Adrenal gland (tissue), 12 donors: Measurements from ENCODE around the gene CMTM4. TPM values are rescaled to one million over a fixed set of nuclear protein-coding genes. Genes with fewer than 3 reads are reported as not detected.

ENCODE experiments used
- DNase-seq, 7 donors: peaks; one replicate each; pipeline ENCODE4 v3.0.0-alpha.2; 2019 to 2020
- H3K27ac ChIP-seq, 5 donors: fragments of 200-600 bp; sonication (generic) in 4 of 5; 1 replicate in 3 of 5; 2 replicates in 2 of 5; pipeline versions ENCODE4 v1.5.1 to v1.8.0; 2016 to 2020; ENCODE audit warnings: mild to moderate bottlenecking in 1 of 5
- H3K27me3 ChIP-seq: fragments of 200-600 bp; 2 replicates; pipeline ENCODE4 v1.8.0; 2021
- H3K36me3 ChIP-seq, 2 donors: fragments of 200-600 bp; replicated peaks in 1 of 2; 1 replicate in 1 of 2; 2 replicates in 1 of 2; pipeline versions ENCODE4 v1.5.1 to v1.8.0; 2018 to 2022
- H3K4me1 ChIP-seq, 2 donors: fragments of 200-600 bp; replicated peaks in 1 of 2; 1 replicate in 1 of 2; 2 replicates in 1 of 2; pipeline versions ENCODE4 v1.5.1 to v1.8.0; 2018 to 2021
- H3K4me3 ChIP-seq, 4 donors: fragments of 200-600 bp; sonication (generic) in 3 of 4; one replicate each; pipeline ENCODE4 v1.5.1; 2016 to 2018
- H3K9me3 ChIP-seq, 3 donors: fragments of 200-600 bp; sonication (generic) in 1 of 3; replicated peaks in 1 of 3; 1 replicate in 2 of 3; 2 replicates in 1 of 3; pipeline versions ENCODE4 v1.5.1 to v1.8.0; 2016 to 2021
- CTCF ChIP-seq, 6 experiments: fragments of 450-650 bp in 4 of 6; fragments of 200-600 bp in 2 of 6; sonication (generic) in 1 of 6; IDR thresholded peaks; 1 replicate in 5 of 6; 2 replicates in 1 of 6; pipeline versions ENCODE4 v1.5.1 to v1.8.0; 2016 to 2021; ENCODE audit warnings: antibody characterized with exemption in 6 of 6, mild to moderate bottlenecking in 2 of 6, moderate library complexity in 1 of 6
- POLR2A ChIP-seq, 2 donors: fragments of 450-650 bp; IDR thresholded peaks; one replicate each; pipeline ENCODE4 v1.6.1; 2017; ENCODE audit warnings: antibody characterized with exemption in 2 of 2, mild to moderate bottlenecking in 2 of 2, moderate library complexity in 1 of 2
- WGBS, 4 donors: extraction: QIAGEN DNeasy Blood & Tissue Kit in 2 of 4; methylation state at CpG; one replicate each; pipeline versions ENCODE4 v1.1.5 to v1.1.7; 2013 to 2017; 5-methylcytosine and 5-hydroxymethylcytosine counted together
- intact Hi-C, 2 donors: fragments of 100-400 bp; cut with DNase I; formaldehyde crosslinking; loops; one replicate each; pipeline versions ENCODE4 v1.14.1 to v1.15.0; 2022 to 2023
- polyA plus RNA-seq, 3 donors: library from polyadenylated mRNA; stranded (reverse); fragments of 200-250 nt in 2 of 3; fragments of 350-450 nt in 1 of 3; fragmentation: Illumina TruSeq in 1 of 3; extraction: RNeasy Lipid Tissue Mini Kit (QIAGEN cat#74804) in 1 of 3; gene quantifications; one replicate each; pipeline ENCODE4 v1.2.3, GENCODE V29; 2013 to 2014
- total RNA-seq, 9 donors: library from RNA; depleted of rRNA in 4 of 9; stranded (reverse); fragments of >200 nt in 4 of 9; fragments of 120-200 nt in 1 of 9; fragmentation: NEBNext Ultra II Directional in 1 of 9; extraction: Animal tissue kit (Norgen Biotek cat#: 25700) in 1 of 9; gene quantifications; one replicate each; pipeline versions ENCODE4 v1.1.0 to v1.2.4, GENCODE V29; 2013 to 2023
- donor health status: healthy with polysubstance abuse.
- donor health status: Bipolar disorder and iron deficiency.
- donor health status: DM: yes; HTN: yes; CAD: no.
- donor health status: DM: no; HTN: no; CAD: no.
- donor health status: DM: no; HTN: no; CAD: no.
- donor health status: DM: yes; HTN: yes; CAD: no.

Gene CMTM4
- total and polyA plus RNA-seq, 12 donors = 9.2 to 35.3 (median 20.0) TPM

GRCh38 chr16:66706506-66706880 lies 9.9 kb upstream of the CMTM4 start:
- H3K4me1 ChIP-seq = peaks cover 0 to 12% of the 10 kb centered on the region in 2 donors
- no peak overlapping the region for H3K4me3 ChIP-seq
- H3K36me3 ChIP-seq = no peaks in the 10 kb centered on the region
- no peak for DNase-seq
- WGBS, 4 donors = 61 to 81% (median 70%) methylated on average over 8 of the region's 8 CpGs
- no peaks in the 10 kb centered on the region for H3K9me3 ChIP-seq
- H3K27ac ChIP-seq = peak overlapping the region in 2 of 5 donors; percentile 49 to 62
- intact Hi-C loops = no loop called here
- no peak for TF ChIP-seq POLR2A (IDR thresholded peaks at IDR 0.05)
- no peak for TF ChIP-seq CTCF (IDR thresholded peaks at IDR 0.05)
- no peaks in the 10 kb centered on the region for H3K27me3 ChIP-seq

GRCh38 chr16:66705790-66706505 lies 9.4 kb upstream of the CMTM4 start:
- Histone ChIP-seq H3K4me3 (no peak overlapping the region), H3K4me1 (peaks cover 0 to 12% of the 10 kb centered on the region in 2 donors), H3K27me3 (no peaks in the 10 kb centered on the region), H3K9me3 (no peaks in the 10 kb centered on the region), H3K36me3 (no peaks in the 10 kb centered on the region), H3K27ac (peak overlapping the region in 2 of 5 donors; percentile 49 to 62)
- WGBS, 4 donors = 74 to 80% (median 77%) methylated on average over 11 of the region's 11 CpGs
- peak; percentile 34 to 77 (median 47) for DNase-seq
- intact Hi-C loops = no loop called here
- TF ChIP-seq CTCF (IDR thresholded peaks at IDR 0.05) (no peak), POLR2A (IDR thresholded peaks at IDR 0.05) (no peak)

GRCh38 chr16:66703406-66704215 lies 7.1 kb upstream of the CMTM4 start:
- TF ChIP-seq POLR2A (IDR thresholded peaks at IDR 0.05) (no peak), CTCF (IDR thresholded peaks at IDR 0.05) (no peak)
- intact Hi-C loops = no loop called here
- Histone ChIP-seq H3K27ac (peak overlapping the region in 1 of 5 donors; percentile 44), H3K36me3 (no peaks in the 10 kb centered on the region), H3K4me1 (peaks cover 0 to 12% of the 10 kb centered on the region in 2 donors), H3K27me3 (no peaks in the 10 kb centered on the region), H3K9me3 (no peaks in the 10 kb centered on the region), H3K4me3 (no peak overlapping the region)
- 34 to 54% (median 48%) methylated on average over 5 to 9 of the region's 9 CpGs for WGBS, 4 donors
- DNase-seq = peak in 1 of 7 donors; percentile 56

- no peak for DNase-seq
- intact Hi-C loops = no loop called here
- no peaks in the 10 kb centered on the region for H3K9me3 ChIP-seq
- no peak overlapping the region for H3K4me3 ChIP-seq
- no peak for TF ChIP-seq CTCF (IDR thresholded peaks at IDR 0.05)
- TF ChIP-seq POLR2A (IDR thresholded peaks at IDR 0.05) = no peak
- 84 to 92% (median 90%) methylated on average over 2 of the region's 2 CpGs for WGBS, 4 donors
- peaks cover 0 to 11% of the 10 kb centered on the region in 2 donors for H3K4me1 ChIP-seq
- H3K36me3 ChIP-seq = no peaks in the 10 kb centered on the region
- no peak overlapping the region for H3K27ac ChIP-seq
- no peaks in the 10 kb centered on the region for H3K27me3 ChIP-seq
Measured at GRCh38 chr16:66701516-66701915, 5.0 kb upstream of the CMTM4 start.
